Prostate gland (tissue), 2 donors: ENCODE data around the gene LACTBL1.

ENCODE experiments used
- CTCF ChIP-seq, 4 experiments: fragments of 200-600 bp in 2 of 4; fragments of 450-650 bp in 2 of 4; sonication (generic) in 2 of 4; IDR thresholded peaks; 1 replicate in 3 of 4; 2 replicates in 1 of 4; pipeline ENCODE4 v1.5.1; 2016 to 2019; ENCODE audit warnings: antibody characterized with exemption in 4 of 4, mild to moderate bottlenecking in 2 of 4, moderate library complexity in 2 of 4
- POLR2A ChIP-seq: fragments of 450-650 bp; IDR thresholded peaks from one replicate; pipeline ENCODE4 v1.6.1; 2016; ENCODE audit warnings: antibody characterized with exemption, mild to moderate bottlenecking

- TF ChIP-seq CTCF (IDR thresholded peaks at IDR 0.05) (no peak), POLR2A (no peak)
These were observed 50.0 kb downstream of the LACTBL1 start for GRCh38 chr1:22922640-22923039.
